K562 (cell line): ENCODE data around the gene TMIGD1. TPM values are rescaled to one million over a fixed set of nuclear protein-coding genes. Genes with fewer than 3 reads are reported as not detected.

ENCODE experiments used
- C11orf30 ChIP-seq: fragments of 450-650 bp; IDR thresholded peaks from 2 replicates; pipeline ENCODE4 v1.6.1; 2016; ENCODE audit warnings: low read depth, mild to moderate bottlenecking
- CREB1 ChIP-seq, 2 experiments: sonication (generic) in 1 of 2; formaldehyde crosslinking in 1 of 2; IDR thresholded peaks; 2 replicates each; pipeline versions ENCODE4 v1.6.1 to v1.8.0; 2012 to 2022; ENCODE audit warnings: inconsistent platforms in 1 of 2, mild to moderate bottlenecking in 1 of 2, missing genetic modification reagents in 1 of 2, moderate library complexity in 1 of 2
- FOSL1 ChIP-seq: fragments of 200-800 bp; sonication (Bioruptor generic); conservative IDR thresholded peaks from 2 replicates; pipeline ENCODE4 v1.6.1; 2016; ENCODE audit warnings: missing genetic modification characterization, missing compliant biosample characterization
- ID3 ChIP-seq, 2 experiments: fragments of 250-450 bp in 1 of 2; fragments of 450-650 bp in 1 of 2; sonication (Bioruptor Pico) in 1 of 2; IDR thresholded peaks; 2 replicates each; pipeline versions ENCODE4 v1.6.1 to v1.8.0; 2016 to 2021; ENCODE audit warnings: mild to moderate bottlenecking in 2 of 2, moderate library complexity in 2 of 2, missing compliant biosample characterization in 1 of 2, missing genetic modification characterization in 1 of 2
- MAFG ChIP-seq: fragments of 450-650 bp; conservative IDR thresholded peaks from 2 replicates; pipeline ENCODE4 v1.6.1; 2016; ENCODE audit warnings: missing genetic modification characterization, missing compliant biosample characterization
- OTX1 ChIP-seq: fragments of 450-650 bp; formaldehyde crosslinking; IDR thresholded peaks from 2 replicates; pipeline ENCODE4 v1.4.0; 2022; ENCODE audit warnings: mild to moderate bottlenecking
- PKNOX1 ChIP-seq: fragments of 450-650 bp; IDR thresholded peaks from 2 replicates; pipeline ENCODE4 v1.6.1; 2016
- RBM39 ChIP-seq: fragments of 200-400 bp; formaldehyde crosslinking; optimal IDR thresholded peaks from 2 replicates; pipeline ENCODE3; 2018; ENCODE audit warnings: low read depth, low read length
- SMARCB1 ChIP-seq: IDR thresholded peaks from 2 replicates; pipeline ENCODE4 v1.6.1; 2011; ENCODE audit warnings: improper control_type of control experiment, low read depth; ENCODE audit not compliant: insufficient read length
- SMARCC2 ChIP-seq: fragments of 450-650 bp; IDR thresholded peaks from 2 replicates; pipeline ENCODE4 v1.6.1; 2017; ENCODE audit warnings: antibody characterized with exemption, moderate library complexity, mild to moderate bottlenecking, low read depth
- TCF7 ChIP-seq: sonication (generic); IDR thresholded peaks from 2 replicates; pipeline ENCODE4 v1.6.1; 2016; ENCODE audit warnings: antibody characterized with exemption, borderline replicate concordance
- ZNF561 ChIP-seq: fragments of 450-650 bp; formaldehyde crosslinking; conservative IDR thresholded peaks from 2 replicates; pipeline ENCODE4 v1.4.0; 2020; ENCODE audit warnings: mild to moderate bottlenecking, moderate library complexity
- ZNF75A ChIP-seq: fragments of 450-650 bp; formaldehyde crosslinking; IDR thresholded peaks from 2 replicates; pipeline ENCODE4 v1.4.0; 2020; ENCODE audit warnings: mild to moderate bottlenecking
- polyA plus RNA-seq, 8 experiments: library from polyadenylated mRNA; depleted of rRNA in 4 of 8; stranded (reverse) in 5 of 8; unstranded in 3 of 8; fragments of >200 nt; fragmentation: Nextera tagmentation in 2 of 8; fragmentation: Illumina TruSeq in 1 of 8; extraction: Ambion mirVana in 2 of 8; extraction: Trizol in 1 of 8; gene quantifications; 2 replicates each; pipeline versions ENCODE4 v1.2.1 to v1.2.3, GENCODE V29; 2011 to 2014; ENCODE audit warnings: inconsistent platforms in 1 of 8, missing spikeins in 1 of 8
- total RNA-seq, 7 experiments: library from RNA; depleted of rRNA in 6 of 7; stranded (reverse); fragments of >200 nt in 6 of 7; fragmentation: Illumina TruSeq in 2 of 7; extraction: Trizol in 2 of 7; gene quantifications; 2 replicates each; pipeline versions ENCODE4 v1.2.1 to v1.2.3, GENCODE V29; 2011 to 2021; ENCODE audit warnings: low replicate concordance in 1 of 7
- TF ChIP-seq, protein P1 (sequence below), 2 experiments: fragments of 450-650 bp in 1 of 2; sonication (generic) in 1 of 2; formaldehyde crosslinking in 1 of 2; IDR thresholded peaks; 2 replicates each; pipeline versions ENCODE4 v1.7.1 to v1.9.0; 2016 to 2022; ENCODE audit warnings: inconsistent platforms in 1 of 2, mild to moderate bottlenecking in 1 of 2, missing genetic modification reagents in 1 of 2
- TF ChIP-seq, protein P2 (sequence below): sonication (generic); formaldehyde crosslinking; IDR thresholded peaks from 2 replicates; pipeline ENCODE4 v1.8.1; 2022; ENCODE audit warnings: missing genetic modification reagents

The TMIGD1 gene
- total and polyA plus RNA-seq, 9 of the 15 experiments (the other 6 are each of a cell fraction or from before 2014, with no cell fraction given), result not detected

- TF ChIP-seq, protein P1, sequence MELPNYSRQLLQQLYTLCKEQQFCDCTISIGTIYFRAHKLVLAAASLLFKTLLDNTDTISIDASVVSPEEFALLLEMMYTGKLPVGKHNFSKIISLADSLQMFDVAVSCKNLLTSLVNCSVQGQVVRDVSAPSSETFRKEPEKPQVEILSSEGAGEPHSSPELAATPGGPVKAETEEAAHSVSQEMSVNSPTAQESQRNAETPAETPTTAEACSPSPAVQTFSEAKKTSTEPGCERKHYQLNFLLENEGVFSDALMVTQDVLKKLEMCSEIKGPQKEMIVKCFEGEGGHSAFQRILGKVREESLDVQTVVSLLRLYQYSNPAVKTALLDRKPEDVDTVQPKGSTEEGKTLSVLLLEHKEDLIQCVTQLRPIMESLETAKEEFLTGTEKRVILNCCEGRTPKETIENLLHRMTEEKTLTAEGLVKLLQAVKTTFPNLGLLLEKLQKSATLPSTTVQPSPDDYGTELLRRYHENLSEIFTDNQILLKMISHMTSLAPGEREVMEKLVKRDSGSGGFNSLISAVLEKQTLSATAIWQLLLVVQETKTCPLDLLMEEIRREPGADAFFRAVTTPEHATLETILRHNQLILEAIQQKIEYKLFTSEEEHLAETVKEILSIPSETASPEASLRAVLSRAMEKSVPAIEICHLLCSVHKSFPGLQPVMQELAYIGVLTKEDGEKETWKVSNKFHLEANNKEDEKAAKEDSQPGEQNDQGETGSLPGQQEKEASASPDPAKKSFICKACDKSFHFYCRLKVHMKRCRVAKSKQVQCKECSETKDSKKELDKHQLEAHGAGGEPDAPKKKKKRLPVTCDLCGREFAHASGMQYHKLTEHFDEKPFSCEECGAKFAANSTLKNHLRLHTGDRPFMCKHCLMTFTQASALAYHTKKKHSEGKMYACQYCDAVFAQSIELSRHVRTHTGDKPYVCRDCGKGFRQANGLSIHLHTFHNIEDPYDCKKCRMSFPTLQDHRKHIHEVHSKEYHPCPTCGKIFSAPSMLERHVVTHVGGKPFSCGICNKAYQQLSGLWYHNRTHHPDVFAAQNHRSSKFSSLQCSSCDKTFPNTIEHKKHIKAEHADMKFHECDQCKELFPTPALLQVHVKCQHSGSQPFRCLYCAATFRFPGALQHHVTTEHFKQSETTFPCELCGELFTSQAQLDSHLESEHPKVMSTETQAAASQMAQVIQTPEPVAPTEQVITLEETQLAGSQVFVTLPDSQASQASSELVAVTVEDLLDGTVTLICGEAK (IDR thresholded peaks at IDR 0.05), result no peak
- TF ChIP-seq, protein P1 (CRISPR knock-in tag; IDR thresholded peaks at IDR 0.05), result no peak
- TF ChIP-seq, protein P2, sequence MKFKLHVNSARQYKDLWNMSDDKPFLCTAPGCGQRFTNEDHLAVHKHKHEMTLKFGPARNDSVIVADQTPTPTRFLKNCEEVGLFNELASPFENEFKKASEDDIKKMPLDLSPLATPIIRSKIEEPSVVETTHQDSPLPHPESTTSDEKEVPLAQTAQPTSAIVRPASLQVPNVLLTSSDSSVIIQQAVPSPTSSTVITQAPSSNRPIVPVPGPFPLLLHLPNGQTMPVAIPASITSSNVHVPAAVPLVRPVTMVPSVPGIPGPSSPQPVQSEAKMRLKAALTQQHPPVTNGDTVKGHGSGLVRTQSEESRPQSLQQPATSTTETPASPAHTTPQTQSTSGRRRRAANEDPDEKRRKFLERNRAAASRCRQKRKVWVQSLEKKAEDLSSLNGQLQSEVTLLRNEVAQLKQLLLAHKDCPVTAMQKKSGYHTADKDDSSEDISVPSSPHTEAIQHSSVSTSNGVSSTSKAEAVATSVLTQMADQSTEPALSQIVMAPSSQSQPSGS (CRISPR knock-in tag), result no peak
- TF ChIP-seq SMARCC2 (no peak), OTX1 (CRISPR knock-in tag) (no peak), C11orf30 (peak; percentile 32; the same call in 1 of the 2 replicates), ID3 (CRISPR knock-in tag; IDR thresholded peaks at IDR 0.05) (no peak), ID3 (tag; IDR thresholded peaks at IDR 0.05) (no peak), PKNOX1 (peak; percentile 97), ZNF75A (CRISPR knock-in tag) (no peak), SMARCB1 (no peak), FOSL1 (tag) (no peak), MAFG (0 out of 2 replicates have a peak, but pooled peaks have one; percentile 6), CREB1 (IDR thresholded peaks at IDR 0.05) (no peak), CREB1 (CRISPR knock-in tag; IDR thresholded peaks at IDR 0.05) (no peak), TCF7 (no peak), RBM39 (no peak), ZNF561 (CRISPR knock-in tag) (no peak)
Measured at GRCh38 chr17:30324723-30325122, 9.1 kb downstream of the TMIGD1 start (continued).
